DND-41 (cell line): Measurements from ENCODE around the gene ZDHHC14.

Experiments
- ATAC-seq: fragments of 200-7000 bp; cut with Tn5 transposase; 3 replicates; pipeline ENCODE4 v1.9.1; 2021; ENCODE audit warnings: low read depth; ENCODE audit not compliant: insufficient read depth
- DNase-seq: peaks from one replicate; pipeline ENCODE4 v3.0.0-alpha.2; 2020
- H2AFZ ChIP-seq: 2 replicates; pipeline ENCODE4 v1.6.0; 2012; ENCODE audit warnings: low read depth, low read length
- H3K27ac ChIP-seq: 2 replicates; pipeline ENCODE4 v1.5.1; 2012; ENCODE audit warnings: low read length, inconsistent platforms
- H3K27me3 ChIP-seq: fragments of 200-600 bp; sonication (generic); 2 replicates; pipeline ENCODE4 v1.6.0; 2012; ENCODE audit warnings: low read length, mild to moderate bottlenecking, inconsistent platforms; ENCODE audit not compliant: insufficient read depth, poor library complexity
- H3K36me3 ChIP-seq: 2 replicates; pipeline ENCODE4 v1.5.1; 2012; ENCODE audit warnings: low read length, inconsistent platforms; ENCODE audit not compliant: insufficient read depth
- H3K4me1 ChIP-seq: 2 replicates; pipeline ENCODE4 v1.5.1; 2012; ENCODE audit warnings: mild to moderate bottlenecking, low read length; ENCODE audit not compliant: insufficient read depth
- H3K4me2 ChIP-seq: 2 replicates; pipeline ENCODE4 v1.6.0; 2012; ENCODE audit warnings: mild to moderate bottlenecking, moderate library complexity, low read length, inconsistent platforms; ENCODE audit not compliant: insufficient read depth
- H3K4me3 ChIP-seq, 2 experiments: fragments of 200-600 bp in 1 of 2; shearing (Covaris generic) in 1 of 2; 2 replicates each; pipeline ENCODE4 v1.5.1; 2012 to 2016; ENCODE audit warnings: inconsistent platforms in 2 of 2, low read length in 2 of 2, mild to moderate bottlenecking in 2 of 2, low read depth in 1 of 2, moderate library complexity in 1 of 2
- H3K79me2 ChIP-seq: 2 replicates; pipeline ENCODE4 v1.6.0; 2012; ENCODE audit warnings: low read length, inconsistent platforms; ENCODE audit not compliant: insufficient read depth
- H3K9ac ChIP-seq: 2 replicates; pipeline ENCODE4 v1.6.0; 2012; ENCODE audit warnings: low read depth, mild to moderate bottlenecking, inconsistent platforms, low read length, moderate library complexity
- H3K9me3 ChIP-seq: 2 replicates; pipeline ENCODE4 v1.5.1; 2012; ENCODE audit warnings: low read length, moderate library complexity, mild to moderate bottlenecking, inconsistent platforms; ENCODE audit not compliant: insufficient read depth, severe bottlenecking
- H4K20me1 ChIP-seq: 2 replicates; pipeline ENCODE4 v1.6.0; 2012; ENCODE audit warnings: low read length; ENCODE audit not compliant: insufficient read depth
- EZH2 ChIP-seq: IDR thresholded peaks from 3 replicates; pipeline ENCODE4 v1.6.1; 2012; ENCODE audit warnings: borderline replicate concordance, low read depth, mild to moderate bottlenecking, moderate library complexity, low read length, inconsistent platforms; ENCODE audit not compliant: severe bottlenecking
- TF ChIP-seq, protein P1 (sequence below): IDR thresholded peaks from 2 replicates; pipeline ENCODE4 v1.5.1; 2012; ENCODE audit warnings: borderline replicate concordance, low read length, moderate library complexity, mild to moderate bottlenecking; ENCODE audit not compliant: poor library complexity, severe bottlenecking; ENCODE audit errors: extremely low read depth

Gene ZDHHC14

DNA sequence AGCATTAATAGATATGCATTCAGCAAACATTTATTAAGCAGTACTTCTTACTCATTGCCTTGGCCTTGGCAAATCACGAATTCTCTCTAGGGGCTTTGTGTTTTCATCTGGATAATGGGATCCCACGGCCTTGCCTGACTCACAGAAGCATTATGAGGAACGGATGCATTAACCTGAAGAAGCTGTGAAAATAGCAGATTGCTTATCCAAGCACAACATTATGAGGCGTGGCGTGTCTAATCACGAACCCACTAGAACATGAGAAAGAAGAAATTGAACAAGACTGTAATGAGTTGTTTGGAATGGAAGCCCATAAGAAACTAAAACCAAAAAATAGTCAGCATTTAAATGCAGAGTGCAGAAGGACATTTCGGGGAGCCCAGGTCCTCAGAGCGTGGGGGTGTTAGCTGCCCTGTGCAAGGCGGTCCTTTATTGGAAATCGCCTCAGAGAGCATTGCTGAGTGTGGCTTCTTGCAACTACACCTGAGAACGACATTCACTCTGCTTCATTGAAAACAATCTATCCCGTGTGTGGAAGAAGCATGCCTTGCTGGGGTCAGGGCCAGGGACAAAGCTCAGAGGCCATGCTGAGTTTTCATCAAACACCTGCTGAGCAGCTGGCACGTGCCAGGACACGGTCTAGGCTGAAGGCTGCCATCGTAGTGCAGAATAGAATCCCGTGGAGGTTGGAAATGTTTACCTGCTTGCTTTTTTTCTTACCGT is 179.9 kb downstream of the ZDHHC14 start:
- no peaks in the 10 kb centered on the region for H3K36me3 ChIP-seq
- H3K9me3 ChIP-seq, result no peaks in the 10 kb centered on the region
- ATAC-seq (no peak), DNase-seq (no peak)
- no peak overlapping the region for H3K9ac ChIP-seq
- H3K4me1 ChIP-seq, result no peaks in the 10 kb centered on the region
- TF ChIP-seq, protein P1, sequence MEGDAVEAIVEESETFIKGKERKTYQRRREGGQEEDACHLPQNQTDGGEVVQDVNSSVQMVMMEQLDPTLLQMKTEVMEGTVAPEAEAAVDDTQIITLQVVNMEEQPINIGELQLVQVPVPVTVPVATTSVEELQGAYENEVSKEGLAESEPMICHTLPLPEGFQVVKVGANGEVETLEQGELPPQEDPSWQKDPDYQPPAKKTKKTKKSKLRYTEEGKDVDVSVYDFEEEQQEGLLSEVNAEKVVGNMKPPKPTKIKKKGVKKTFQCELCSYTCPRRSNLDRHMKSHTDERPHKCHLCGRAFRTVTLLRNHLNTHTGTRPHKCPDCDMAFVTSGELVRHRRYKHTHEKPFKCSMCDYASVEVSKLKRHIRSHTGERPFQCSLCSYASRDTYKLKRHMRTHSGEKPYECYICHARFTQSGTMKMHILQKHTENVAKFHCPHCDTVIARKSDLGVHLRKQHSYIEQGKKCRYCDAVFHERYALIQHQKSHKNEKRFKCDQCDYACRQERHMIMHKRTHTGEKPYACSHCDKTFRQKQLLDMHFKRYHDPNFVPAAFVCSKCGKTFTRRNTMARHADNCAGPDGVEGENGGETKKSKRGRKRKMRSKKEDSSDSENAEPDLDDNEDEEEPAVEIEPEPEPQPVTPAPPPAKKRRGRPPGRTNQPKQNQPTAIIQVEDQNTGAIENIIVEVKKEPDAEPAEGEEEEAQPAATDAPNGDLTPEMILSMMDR, result no peak
- no peak for TF ChIP-seq EZH2
- no peaks in the 10 kb centered on the region for H4K20me1 ChIP-seq
- no peak overlapping the region for H2AFZ ChIP-seq
- no peaks in the 10 kb centered on the region for H3K27me3 ChIP-seq
- H3K27ac ChIP-seq, result no peak overlapping the region
- H3K4me2 ChIP-seq, result no peak overlapping the region
- H3K4me3 ChIP-seq, result no peak overlapping the region
- H3K79me2 ChIP-seq, result no peaks in the 10 kb centered on the region

DNA sequence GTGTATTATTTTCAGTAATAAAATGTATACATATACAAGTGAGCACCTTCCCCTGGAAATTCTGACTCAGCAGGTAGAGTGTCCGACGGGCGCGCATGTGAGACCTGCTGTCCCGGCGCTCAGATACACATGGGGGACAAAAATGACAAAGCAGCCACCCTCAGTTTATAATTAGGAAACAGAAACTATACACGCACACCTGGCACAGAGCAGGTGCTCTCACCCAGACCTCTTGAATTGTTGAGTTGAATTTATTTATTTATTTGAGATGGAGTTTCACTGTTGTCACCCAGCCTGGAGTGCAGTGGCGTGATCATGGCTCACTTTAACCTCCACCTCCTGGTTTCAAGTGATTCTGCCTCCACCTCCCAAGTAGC is 180.4 kb downstream of the ZDHHC14 start:
- no peak overlapping the region for H3K4me2 ChIP-seq
- no peaks in the 10 kb centered on the region for H3K4me1 ChIP-seq
- no peaks in the 10 kb centered on the region for H4K20me1 ChIP-seq
- no peaks in the 10 kb centered on the region for H3K36me3 ChIP-seq
- TF ChIP-seq, protein P1, result no peak
- TF ChIP-seq EZH2, result no peak
- H2AFZ ChIP-seq, result no peak overlapping the region
- H3K9ac ChIP-seq, result no peak overlapping the region
- no peaks in the 10 kb centered on the region for H3K9me3 ChIP-seq
- no peak overlapping the region for H3K4me3 ChIP-seq
- ATAC-seq (no peak), DNase-seq (no peak)
- H3K27me3 ChIP-seq, result no peaks in the 10 kb centered on the region
- H3K27ac ChIP-seq, result no peak overlapping the region
- H3K79me2 ChIP-seq, result no peaks in the 10 kb centered on the region

DNA sequence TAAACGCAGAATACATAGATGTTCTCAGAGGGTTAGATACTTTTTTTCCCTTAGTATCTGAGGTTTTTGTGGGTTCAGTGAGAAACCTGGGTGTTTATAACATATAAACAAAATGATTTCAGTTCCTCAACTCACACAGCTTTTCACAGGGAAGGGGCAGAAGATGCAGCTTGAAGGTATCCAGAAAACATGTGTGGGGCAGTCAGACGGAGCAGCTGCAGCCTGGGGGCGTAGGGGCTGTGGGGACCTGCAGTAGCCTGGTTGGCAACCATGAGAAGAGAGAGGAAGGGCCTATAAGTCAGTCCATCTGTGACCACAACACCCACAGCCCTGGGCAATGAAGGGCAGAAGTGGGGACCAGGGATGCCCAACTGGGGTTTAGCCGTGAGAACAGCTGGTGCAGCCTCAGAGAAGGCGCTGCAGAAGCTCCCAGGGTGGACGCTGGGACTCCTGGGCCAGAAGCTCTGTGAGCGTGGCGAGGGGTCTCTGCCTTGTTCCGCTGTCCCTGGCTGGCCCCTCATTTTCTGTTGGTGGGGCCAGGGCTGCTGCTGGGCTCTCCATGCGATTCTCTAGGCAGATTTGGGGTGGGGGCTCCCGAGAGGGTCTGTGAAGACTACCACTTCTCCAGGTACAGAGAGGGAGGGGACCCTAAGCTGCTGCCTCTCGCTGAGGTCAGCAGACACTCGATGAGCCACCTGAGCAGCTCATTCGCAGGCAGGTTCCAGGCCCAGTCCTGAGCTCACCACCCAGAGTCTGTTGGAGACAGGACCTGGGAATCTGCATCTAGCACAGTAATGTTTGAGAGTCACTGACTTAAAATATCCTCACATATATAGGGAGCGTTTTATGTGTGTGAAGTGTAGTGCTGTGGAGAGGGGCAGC is 181.2 kb downstream of the ZDHHC14 start:
- Histone ChIP-seq H3K27ac (no peak overlapping the region), H4K20me1 (no peaks in the 10 kb centered on the region), H3K4me3 (no peak overlapping the region), H2AFZ (no peak overlapping the region), H3K79me2 (no peaks in the 10 kb centered on the region), H3K4me2 (no peak overlapping the region), H3K36me3 (no peaks in the 10 kb centered on the region), H3K9ac (no peak overlapping the region), H3K4me1 (no peaks in the 10 kb centered on the region), H3K9me3 (no peaks in the 10 kb centered on the region), H3K27me3 (no peaks in the 10 kb centered on the region)
- ATAC-seq (no peak), DNase-seq (no peak)
- no peak for TF ChIP-seq EZH2

DNA sequence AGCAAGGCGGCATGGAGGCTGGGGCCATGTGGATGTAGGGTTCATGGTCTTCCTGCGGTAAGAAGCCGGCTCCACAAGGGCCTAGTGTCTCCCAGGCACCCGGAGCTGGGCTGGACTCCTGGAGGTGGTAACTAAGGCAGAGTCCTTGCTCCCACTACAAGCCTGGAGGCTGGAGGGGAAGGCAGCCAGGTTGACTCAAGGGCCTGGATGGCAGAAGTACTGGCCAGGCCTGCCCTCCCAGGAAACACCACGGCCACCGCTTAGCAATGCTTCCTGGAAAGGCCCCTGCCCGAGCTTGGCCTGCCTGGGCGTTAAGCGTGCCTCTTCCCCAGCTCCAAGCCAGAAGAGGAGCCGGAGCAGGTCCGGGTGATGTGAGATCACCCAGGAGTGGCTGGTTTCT is 182.0 kb downstream of the ZDHHC14 start:
- Histone ChIP-seq H3K9me3 (no peaks in the 10 kb centered on the region), H3K36me3 (no peaks in the 10 kb centered on the region), H4K20me1 (no peaks in the 10 kb centered on the region), H3K9ac (no peak overlapping the region), H3K27ac (no peak overlapping the region), H3K4me1 (no peaks in the 10 kb centered on the region), H2AFZ (no peak overlapping the region), H3K4me3 (no peak overlapping the region), H3K79me2 (no peaks in the 10 kb centered on the region), H3K27me3 (no peaks in the 10 kb centered on the region), H3K4me2 (no peak overlapping the region)
- TF ChIP-seq, protein P1, result no peak
- no peak for TF ChIP-seq EZH2
- ATAC-seq, result no peak
- DNase-seq, result no peak
